Esophagus muscularis mucosa (tissue), 4 donors: ENCODE measurements around the gene ZNF638. TPM values are rescaled to one million over a fixed set of nuclear protein-coding genes. Genes with fewer than 3 reads are reported as not detected.
"Not testable (repeated sequence)": the region's sequence is repeated elsewhere in the genome, so short reads cannot be mapped to it uniquely, and the experiment has no call there.

Source experiments
- DNase-seq: peaks from one replicate; pipeline ENCODE4 v3.0.0-alpha.2; 2017; ENCODE audit errors: extremely low spot score
- H3K27ac ChIP-seq, 4 donors: fragments of 200-600 bp; sonication (generic); replicated peaks in 1 of 4; 1 replicate in 3 of 4; 2 replicates in 1 of 4; pipeline ENCODE4 v1.5.1; 2016 to 2019; ENCODE audit warnings: mild to moderate bottlenecking in 1 of 4
- H3K27me3 ChIP-seq, 4 donors: fragments of 200-600 bp; sonication (generic); one replicate each; pipeline versions ENCODE4 v1.5.1 to v1.6.0; 2016 to 2019
- H3K36me3 ChIP-seq, 4 donors: fragments of 200-600 bp; sonication (generic); one replicate each; pipeline ENCODE4 v1.5.1; 2016 to 2019
- H3K4me1 ChIP-seq, 4 donors: fragments of 200-600 bp; sonication (generic); one replicate each; pipeline ENCODE4 v1.5.1; 2016 to 2019
- H3K4me3 ChIP-seq, 4 donors: fragments of 200-600 bp; sonication (generic); 1 replicate in 2 of 4; 2 replicates in 2 of 4; pipeline ENCODE4 v1.5.1; 2016 to 2019; ENCODE audit warnings: mild to moderate bottlenecking in 4 of 4, moderate library complexity in 1 of 4
- H3K9me3 ChIP-seq, 4 donors: fragments of 200-600 bp; sonication (generic); 1 replicate in 3 of 4; 2 replicates in 1 of 4; pipeline ENCODE4 v1.5.1; 2016 to 2019
- EP300 ChIP-seq: sonication (generic); formaldehyde crosslinking; IDR thresholded peaks from one replicate; pipeline ENCODE4 v1.6.1; 2017; ENCODE audit warnings: antibody characterized with exemption
- POLR2A ChIP-seq: fragments of 450-650 bp; IDR thresholded peaks from one replicate; pipeline ENCODE4 v1.6.1; 2017; ENCODE audit warnings: antibody characterized with exemption, moderate library complexity, mild to moderate bottlenecking, low read depth
- POLR2AphosphoS5 ChIP-seq, 2 donors: sonication (generic); formaldehyde crosslinking; IDR thresholded peaks; one replicate each; pipeline ENCODE4 v1.6.1; 2017; ENCODE audit warnings: antibody characterized with exemption in 2 of 2
- WGBS: methylation state at CpG from one replicate; pipeline ENCODE4 v1.1.5; 2018; 5-methylcytosine and 5-hydroxymethylcytosine counted together
- intact Hi-C: fragments of 100-400 bp; cut with DNase I; formaldehyde crosslinking; loops from one replicate; pipeline ENCODE4 v1.15.1; 2023
- total RNA-seq, 4 donors: library from RNA; depleted of rRNA; stranded (reverse); fragments of >200 nt; gene quantifications; one replicate each; pipeline versions ENCODE4 v1.1.0 to v1.2.1, GENCODE V29; 2016
- TF ChIP-seq, protein P1 (sequence below), 3 experiments: fragments of 200-600 bp in 2 of 3; fragments of 450-650 bp in 1 of 3; sonication (generic) in 2 of 3; IDR thresholded peaks; one replicate each; pipeline ENCODE4 v1.5.1; 2017 to 2019; ENCODE audit warnings: antibody characterized with exemption in 3 of 3, mild to moderate bottlenecking in 2 of 3, moderate library complexity in 1 of 3

ZNF638 gene
- total RNA-seq, 4 donors from 2014 or later, result 77.1 to 132 (median 86.4) TPM

- no peak overlapping the region for H3K27ac ChIP-seq
- intact Hi-C loops, result no loop called here
- no peak for DNase-seq
- no peaks in the 10 kb centered on the region for H3K4me1 ChIP-seq
- no peaks in the 10 kb centered on the region for H3K27me3 ChIP-seq
- no peak overlapping the region for H3K4me3 ChIP-seq
- H3K9me3 ChIP-seq, result no peaks in the 10 kb centered on the region
- TF ChIP-seq, protein P1, sequence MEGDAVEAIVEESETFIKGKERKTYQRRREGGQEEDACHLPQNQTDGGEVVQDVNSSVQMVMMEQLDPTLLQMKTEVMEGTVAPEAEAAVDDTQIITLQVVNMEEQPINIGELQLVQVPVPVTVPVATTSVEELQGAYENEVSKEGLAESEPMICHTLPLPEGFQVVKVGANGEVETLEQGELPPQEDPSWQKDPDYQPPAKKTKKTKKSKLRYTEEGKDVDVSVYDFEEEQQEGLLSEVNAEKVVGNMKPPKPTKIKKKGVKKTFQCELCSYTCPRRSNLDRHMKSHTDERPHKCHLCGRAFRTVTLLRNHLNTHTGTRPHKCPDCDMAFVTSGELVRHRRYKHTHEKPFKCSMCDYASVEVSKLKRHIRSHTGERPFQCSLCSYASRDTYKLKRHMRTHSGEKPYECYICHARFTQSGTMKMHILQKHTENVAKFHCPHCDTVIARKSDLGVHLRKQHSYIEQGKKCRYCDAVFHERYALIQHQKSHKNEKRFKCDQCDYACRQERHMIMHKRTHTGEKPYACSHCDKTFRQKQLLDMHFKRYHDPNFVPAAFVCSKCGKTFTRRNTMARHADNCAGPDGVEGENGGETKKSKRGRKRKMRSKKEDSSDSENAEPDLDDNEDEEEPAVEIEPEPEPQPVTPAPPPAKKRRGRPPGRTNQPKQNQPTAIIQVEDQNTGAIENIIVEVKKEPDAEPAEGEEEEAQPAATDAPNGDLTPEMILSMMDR (IDR thresholded peaks at IDR 0.05), result no peak
- TF ChIP-seq POLR2AphosphoS5 (IDR thresholded peaks at IDR 0.05) (no peak), EP300 (no peak), POLR2A (no peak)
- H3K36me3 ChIP-seq, result no peaks in the 10 kb centered on the region
- 83% methylated on average over 3 of the region's 3 CpGs for WGBS
Observed at GRCh38 chr2:71303849-71304248, 27.7 kb upstream of the ZNF638 start.

GRCh38 chr2:71306762-71307161, 24.8 kb upstream of the ZNF638 start:
- TF ChIP-seq POLR2A (no peak), EP300 (no peak), POLR2AphosphoS5 (IDR thresholded peaks at IDR 0.05) (no peak)
- TF ChIP-seq, protein P1 (IDR thresholded peaks at IDR 0.05), result no peak
- Histone ChIP-seq H3K27me3 (no peaks in the 10 kb centered on the region), H3K4me3 (no peak overlapping the region), H3K4me1 (no peaks in the 10 kb centered on the region), H3K9me3 (no peaks in the 10 kb centered on the region), H3K36me3 (no peaks in the 10 kb centered on the region), H3K27ac (no peak overlapping the region)
- no peak for DNase-seq
- 62% methylated on average over 3 of the region's 3 CpGs for WGBS
- intact Hi-C loops, result no loop called here

- Histone ChIP-seq H3K27me3 (no peaks in the 10 kb centered on the region), H3K27ac (no peak overlapping the region), H3K9me3 (peaks cover 0 to 10% (median 7%) of the 10 kb centered on the region in 4 donors), H3K36me3 (no peaks in the 10 kb centered on the region), H3K4me1 (no peaks in the 10 kb centered on the region), H3K4me3 (no peak overlapping the region)
- TF ChIP-seq, protein P1 (IDR thresholded peaks at IDR 0.05), result no peak
- TF ChIP-seq POLR2A, result no peak
- no peak for TF ChIP-seq EP300
- intact Hi-C loops, result no loop called here
- 91% methylated on average over 9 of the region's 9 CpGs for WGBS
- DNase-seq, result no peak
Observed at GRCh38 chr2:71313016-71313766, 18.4 kb upstream of the ZNF638 start.

- no peaks in the 10 kb centered on the region for H3K36me3 ChIP-seq
- no peak for DNase-seq
- TF ChIP-seq EP300 (no peak), POLR2A (no peak), POLR2AphosphoS5 (IDR thresholded peaks at IDR 0.05) (no peak)
- TF ChIP-seq, protein P1 (IDR thresholded peaks at IDR 0.05), result no peak
- no peak overlapping the region for H3K27ac ChIP-seq
- H3K9me3 ChIP-seq, result peaks cover 0 to 27% (median 20%) of the 10 kb centered on the region in 4 donors
- no peaks in the 10 kb centered on the region for H3K4me1 ChIP-seq
- intact Hi-C loops, result no loop called here
- WGBS, result 94% methylated on average over 4 of the region's 4 CpGs
- no peak overlapping the region for H3K4me3 ChIP-seq
- no peaks in the 10 kb centered on the region for H3K27me3 ChIP-seq
Observed at GRCh38 chr2:71317060-71317459, 14.5 kb upstream of the ZNF638 start.

DNA sequence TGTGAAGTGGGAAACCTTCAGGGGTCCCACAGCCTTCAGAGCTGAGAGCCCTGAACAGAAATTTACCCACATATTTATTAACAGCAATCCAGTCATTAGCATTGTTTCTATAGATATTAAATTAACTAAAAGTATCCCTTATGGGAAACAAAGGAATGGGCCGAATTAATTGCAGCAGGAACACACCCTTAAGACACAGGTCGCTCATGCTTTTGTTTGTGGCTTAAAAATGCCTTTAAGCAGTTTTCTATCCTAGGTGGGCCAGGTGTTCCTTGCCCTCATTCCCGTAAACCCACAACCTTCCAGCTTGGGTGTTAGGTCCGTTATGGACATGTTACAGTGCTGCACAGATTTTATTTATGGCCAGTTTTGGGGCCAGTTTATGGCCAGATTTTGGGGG, 13.7 kb upstream of the ZNF638 start:
- H3K9me3 ChIP-seq, result peaks cover 0 to 27% (median 20%) of the 10 kb centered on the region in 4 donors
- H3K4me3 ChIP-seq, H3K4me1 ChIP-seq, H3K27ac ChIP-seq, DNase-seq, H3K27me3 ChIP-seq, intact Hi-C loops, H3K36me3 ChIP-seq: not testable (repeated sequence)
- WGBS, result 91% methylated on average over 4 of the region's 4 CpGs
